IMR-90 (cell line): Measurements from ENCODE around the gene PEAK3. TPM values are rescaled to one million over a fixed set of nuclear protein-coding genes. Genes with fewer than 3 reads are reported as not detected.

Experiments
- ATAC-seq: fragments of 200-7000 bp; cut with Tn5 transposase; 2 replicates; pipeline ENCODE4 v1.9.1; 2020; ENCODE audit warnings: low read depth, mild to moderate bottlenecking, moderate library complexity
- BruUV-seq: library from RNA; stranded (reverse); fragments of 400-500 nt; replicated peaks from 2 replicates; lab custom pipeline; 2021; lab: Mats Ljungman, UMichigan
- CTCF ChIA-PET: fragments of 300-600 bp; formaldehyde crosslinking; extraction: SDS; loops from one replicate; lab custom pipeline; 2021; ENCODE audit warnings: antibody characterized with exemption; lab: Yijun Ruan, JAX
- POLR2A ChIA-PET: fragments of 300-600 bp; sonication (Branson Sonifier 250); formaldehyde crosslinking; loops from one replicate; lab custom pipeline; 2022; ENCODE audit warnings: antibody characterized with exemption; ENCODE audit not compliant: unreplicated experiment; lab: Charles Lee
- DNase-seq: peaks from one replicate; pipeline ENCODE4 v3.0.0; 2013
- H2AFZ ChIP-seq: replicated peaks from 2 replicates; pipeline ENCODE3; 2013; ENCODE audit warnings: low read length, mild to moderate bottlenecking; ENCODE audit not compliant: poor library complexity
- H2AK5ac ChIP-seq: 2 replicates; pipeline ENCODE4 v1.6.1; 2013; ENCODE audit warnings: low read depth, low read length, inconsistent platforms
- H2AK9ac ChIP-seq: replicated peaks from 2 replicates; pipeline ENCODE3; 2013; ENCODE audit warnings: mild to moderate bottlenecking, low read depth, low read length, moderate library complexity; ENCODE audit not compliant: poor library complexity
- H2BK120ac ChIP-seq: 2 replicates; pipeline ENCODE4 v1.6.1; 2013; ENCODE audit warnings: low read depth, low read length, inconsistent platforms
- H2BK15ac ChIP-seq: 3 replicates; pipeline ENCODE4 v1.6.1; 2013; ENCODE audit warnings: low read depth, low read length, inconsistent platforms
- H2BK20ac ChIP-seq: 2 replicates; pipeline ENCODE4 v1.6.1; 2013; ENCODE audit warnings: low read depth, mild to moderate bottlenecking, inconsistent platforms, low read length, moderate library complexity
- H2BK5ac ChIP-seq: 2 replicates; pipeline ENCODE4 v1.6.1; 2013; ENCODE audit warnings: mild to moderate bottlenecking, low read depth, low read length, inconsistent platforms; ENCODE audit not compliant: poor library complexity, severe bottlenecking
- H3K14ac ChIP-seq: replicated peaks from 2 replicates; pipeline ENCODE4 v1.6.1; 2013; ENCODE audit warnings: low read depth, low read length, inconsistent platforms
- H3K18ac ChIP-seq: 2 replicates; pipeline ENCODE4 v1.6.1; 2013; ENCODE audit warnings: low read depth, low read length, control low read depth
- H3K23ac ChIP-seq: 2 replicates; pipeline ENCODE4 v1.6.1; 2013; ENCODE audit warnings: low read depth, low read length, inconsistent platforms
- H3K27ac ChIP-seq: 2 replicates; pipeline ENCODE4 v1.5.1; 2013; ENCODE audit warnings: mild to moderate bottlenecking, control low read depth, low read length; ENCODE audit not compliant: insufficient read depth
- H3K27me3 ChIP-seq: 2 replicates; pipeline ENCODE4 v1.6.1; 2013; ENCODE audit warnings: low read length; ENCODE audit not compliant: control insufficient read depth, insufficient read depth
- H3K36me3 ChIP-seq: 2 replicates; pipeline ENCODE4 v1.6.1; 2013; ENCODE audit warnings: low read length, mixed read lengths; ENCODE audit not compliant: control insufficient read depth, insufficient read depth
- H3K4ac ChIP-seq: 2 replicates; pipeline ENCODE4 v1.6.1; 2013; ENCODE audit warnings: low read depth, low read length, inconsistent platforms
- H3K4me1 ChIP-seq: 2 replicates; pipeline ENCODE4 v1.6.1; 2013; ENCODE audit warnings: low read length, mixed read lengths; ENCODE audit not compliant: control insufficient read depth, insufficient read depth
- H3K4me2 ChIP-seq: 2 replicates; pipeline ENCODE4 v1.6.1; 2013; ENCODE audit warnings: low read depth, mild to moderate bottlenecking, control low read depth, low read length, moderate library complexity
- H3K4me3 ChIP-seq: 2 replicates; pipeline ENCODE4 v1.5.1; 2013; ENCODE audit warnings: low read depth, mild to moderate bottlenecking, control low read depth, low read length, moderate library complexity; ENCODE audit not compliant: insufficient read depth
- H3K56ac ChIP-seq: 2 replicates; pipeline ENCODE4 v1.6.1; 2013; ENCODE audit warnings: low read length, inconsistent platforms; ENCODE audit not compliant: insufficient read depth; ENCODE audit errors: extremely low read depth
- H3K79me1 ChIP-seq, 2 experiments: 2 replicates each; pipeline ENCODE4 v1.6.1; 2013; ENCODE audit warnings: low read length in 2 of 2, inconsistent platforms in 1 of 2, low read depth in 1 of 2
- H3K9ac ChIP-seq: 2 replicates; pipeline ENCODE4 v1.6.1; 2013; ENCODE audit warnings: low read depth, low read length, control low read depth
- H3K9me1 ChIP-seq: 2 replicates; pipeline ENCODE4 v1.6.1; 2013; ENCODE audit warnings: low read length, inconsistent platforms; ENCODE audit not compliant: insufficient read depth
- H3K9me3 ChIP-seq: 2 replicates; pipeline ENCODE4 v1.6.1; 2013; ENCODE audit warnings: low read length; ENCODE audit not compliant: control insufficient read depth, insufficient read depth
- H4K20me1 ChIP-seq: 2 replicates; pipeline ENCODE4 v1.6.1; 2013; ENCODE audit warnings: low read length, inconsistent platforms; ENCODE audit not compliant: insufficient read depth
- H4K5ac ChIP-seq: 2 replicates; pipeline ENCODE4 v1.6.1; 2013; ENCODE audit warnings: mild to moderate bottlenecking, low read depth, low read length, control low read depth
- H4K8ac ChIP-seq, 2 experiments: 2 replicates each; pipeline ENCODE4 v1.6.1; 2013; ENCODE audit warnings: low read depth in 2 of 2, low read length in 2 of 2, control low read depth in 1 of 2, inconsistent platforms in 1 of 2
- H4K91ac ChIP-seq: 2 replicates; pipeline ENCODE4 v1.6.1; 2013; ENCODE audit warnings: low read depth, low read length, inconsistent platforms; ENCODE audit not compliant: insufficient read depth
- BHLHE40 ChIP-seq: fragments of 150-350 bp; IDR thresholded peaks from 2 replicates; pipeline ENCODE4 v1.6.1; 2016; ENCODE audit warnings: mild to moderate bottlenecking, low read depth, low read length
- FOS ChIP-seq: fragments of 150-350 bp; IDR thresholded peaks from 2 replicates; pipeline ENCODE4 v1.6.1; 2016; ENCODE audit warnings: low read depth, low read length
- POLR2A ChIP-seq: IDR thresholded peaks from 2 replicates; pipeline ENCODE4 v1.6.1; 2012; ENCODE audit warnings: mild to moderate bottlenecking, low read depth, low read length
- RAD21 ChIP-seq: IDR thresholded peaks from 2 replicates; pipeline ENCODE4 v1.6.1; 2012; ENCODE audit warnings: low read length, improper control_type of control experiment
- RCOR1 ChIP-seq: IDR thresholded peaks from 2 replicates; pipeline ENCODE4 v1.6.1; 2012; ENCODE audit warnings: mild to moderate bottlenecking, low read length, improper control_type of control experiment; ENCODE audit not compliant: insufficient replicate concordance
- RFX5 ChIP-seq: IDR thresholded peaks from 2 replicates; pipeline ENCODE4 v1.8.0; 2012; ENCODE audit warnings: low read depth, mild to moderate bottlenecking, low read length, moderate library complexity
- SMC3 ChIP-seq: fragments of 150-350 bp; IDR thresholded peaks from 2 replicates; pipeline ENCODE4 v1.6.1; 2016; ENCODE audit warnings: low read depth, mild to moderate bottlenecking, antibody characterized with exemption, low read length, moderate library complexity
- WGBS, 2 experiments: methylation state at CpG; one replicate each; pipeline versions ENCODE4 v1.1.5 to v1.1.7; 2013; ENCODE audit warnings: missing lambda C conversion rate in 2 of 2; ENCODE audit not compliant: insufficient read length in 1 of 2; ENCODE audit errors: extremely low coverage in 2 of 2; 5-methylcytosine and 5-hydroxymethylcytosine counted together
- dilution Hi-C: fragments of 300-500 bp; cut with HindIII; formaldehyde crosslinking; loops from one replicate; pipeline ENCODE4 v1.14.3; 2018; ENCODE audit warnings: low sequenced_read_pairs; ENCODE audit not compliant: unreplicated experiment
- in situ Hi-C: fragments of 300-500 bp; cut with MboI; formaldehyde crosslinking; loops from 3 replicates; pipeline ENCODE4 v1.14.3; 2019; ENCODE audit warnings: low sequenced_read_pairs, inconsistent platforms, mixed read lengths
- intact Hi-C: fragments of 100-400 bp; cut with micrococcal nuclease; formaldehyde crosslinking; loops from 2 replicates; pipeline ENCODE4 v1.10.0; 2022
- polyA plus RNA-seq, 3 experiments: library from polyadenylated mRNA; depleted of rRNA; stranded (reverse); fragments of >200 nt; gene quantifications; 2 replicates each; pipeline ENCODE4 v1.2.3, GENCODE V29; 2012; ENCODE audit warnings: low replicate concordance in 1 of 3
- total RNA-seq: library from RNA; depleted of rRNA; stranded (reverse); fragments of >200 nt; gene quantifications from 2 replicates; pipeline ENCODE4 v1.2.3, GENCODE V29; 2012
- TF ChIP-seq, protein P1 (sequence below): fragments of 150-350 bp; IDR thresholded peaks from 2 replicates; pipeline ENCODE4 v1.6.1; 2016; ENCODE audit warnings: low read depth, mild to moderate bottlenecking, low read length, moderate library complexity, borderline replicate concordance

Gene PEAK3
- total and polyA plus RNA-seq, 2 of the 4 experiments (the other 2 are of a cell fraction) = under 0.01 to 0.09 TPM

DNA sequence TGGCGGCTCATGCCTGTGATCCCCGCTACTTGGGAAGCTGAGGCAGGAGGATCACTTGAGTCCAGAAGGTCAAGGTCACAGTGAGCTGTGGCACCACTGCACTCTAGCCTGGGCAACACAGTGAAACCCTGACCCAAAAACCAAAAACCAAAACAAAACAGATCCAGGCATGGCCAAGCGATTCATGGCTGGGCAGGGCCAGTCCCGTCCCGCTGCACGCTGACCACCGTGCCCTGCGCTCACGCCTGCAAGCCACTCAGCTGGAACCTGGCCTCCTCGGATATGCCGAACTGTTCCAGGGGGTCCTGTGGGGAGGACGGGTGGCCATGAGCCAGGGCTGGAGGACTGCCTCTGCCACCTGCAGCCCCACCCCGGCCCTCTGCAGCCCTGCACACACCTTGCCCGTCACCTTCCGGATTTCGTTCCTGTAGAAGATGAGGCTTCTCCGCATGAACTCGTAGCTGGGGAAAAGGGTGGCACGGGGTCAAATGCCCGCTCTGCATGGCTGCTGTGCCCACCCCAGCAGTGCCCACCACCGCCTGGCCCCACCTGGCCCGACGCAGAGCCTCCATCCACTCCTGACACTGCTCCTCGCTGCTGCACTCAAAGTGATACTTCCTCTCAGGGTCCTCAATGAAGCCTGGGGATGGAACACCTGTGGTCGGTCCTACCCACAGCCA, 48.2 kb downstream of the PEAK3 start:
- intact Hi-C loops (no loop called here), in situ Hi-C loops (no loop called here), dilution Hi-C loops (no loop called here)
- H2BK120ac ChIP-seq = no peak overlapping the region
- H2AK5ac ChIP-seq = no peak overlapping the region
- H3K9me1 ChIP-seq = peaks cover 6% of the 10 kb centered on the region
- H3K4me3 ChIP-seq = no peak overlapping the region
- no peak overlapping the region for H3K4me2 ChIP-seq
- TF ChIP-seq RFX5 (no peak), FOS (no peak), SMC3 (no peak), POLR2A (no peak), RAD21 (no peak), RCOR1 (no peak), BHLHE40 (no peak)
- TF ChIP-seq, protein P1, sequence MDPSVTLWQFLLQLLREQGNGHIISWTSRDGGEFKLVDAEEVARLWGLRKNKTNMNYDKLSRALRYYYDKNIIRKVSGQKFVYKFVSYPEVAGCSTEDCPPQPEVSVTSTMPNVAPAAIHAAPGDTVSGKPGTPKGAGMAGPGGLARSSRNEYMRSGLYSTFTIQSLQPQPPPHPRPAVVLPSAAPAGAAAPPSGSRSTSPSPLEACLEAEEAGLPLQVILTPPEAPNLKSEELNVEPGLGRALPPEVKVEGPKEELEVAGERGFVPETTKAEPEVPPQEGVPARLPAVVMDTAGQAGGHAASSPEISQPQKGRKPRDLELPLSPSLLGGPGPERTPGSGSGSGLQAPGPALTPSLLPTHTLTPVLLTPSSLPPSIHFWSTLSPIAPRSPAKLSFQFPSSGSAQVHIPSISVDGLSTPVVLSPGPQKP = no peak
- no peak overlapping the region for H3K27ac ChIP-seq
- BruUV-seq = TSS peak; percentile 58
- ChIA-PET CTCF (no interaction called here), POLR2A (no interaction called here)
- no peaks in the 10 kb centered on the region for H3K9me3 ChIP-seq
- H3K36me3 ChIP-seq = peaks cover 45% of the 10 kb centered on the region
- no peak overlapping the region for H4K91ac ChIP-seq
- no peak overlapping the region for H2BK5ac ChIP-seq
- H2BK20ac ChIP-seq = no peak overlapping the region
- no peak overlapping the region for H3K14ac ChIP-seq
- peaks cover 38% of the 10 kb centered on the region for H4K20me1 ChIP-seq
- no peak overlapping the region for H3K56ac ChIP-seq
- H2AFZ ChIP-seq = no peak overlapping the region
- H2BK15ac ChIP-seq = no peak overlapping the region
- H3K23ac ChIP-seq = no peak overlapping the region
- H4K8ac ChIP-seq = no peak overlapping the region
- H3K9ac ChIP-seq = no peak overlapping the region
- DNase-seq = no peak
- H4K5ac ChIP-seq = no peak overlapping the region
- H3K79me1 ChIP-seq = peaks cover 9 to 56% of the 10 kb centered on the region in 2 experiments
- H3K18ac ChIP-seq = no peak overlapping the region
- 88% methylated on average over 19 of the region's 25 CpGs; no CpG with 5 or more reads in 1 of the 2 experiments for WGBS, 2 experiments
- H3K4ac ChIP-seq = no peak overlapping the region
- peak overlapping the region; percentile 33 for H2AK9ac ChIP-seq
- H3K4me1 ChIP-seq = peaks cover 12% of the 10 kb centered on the region
- H3K27me3 ChIP-seq = no peaks in the 10 kb centered on the region
- no peak for ATAC-seq
